PC-9 (cell line): ENCODE results near the gene WBP1. TPM values are rescaled to one million over a fixed set of nuclear protein-coding genes. Genes with fewer than 3 reads are reported as not detected.

Source experiments
- BruUV-seq: library from RNA; stranded (reverse); fragments of 400-500 nt; replicated peaks from 2 replicates; lab custom pipeline; 2021; lab: Mats Ljungman, UMichigan
- CTCF ChIA-PET: fragments of 300-600 bp; sonication (Branson Sonifier 250); formaldehyde crosslinking; loops from one replicate; lab custom pipeline; 2022; ENCODE audit warnings: antibody characterized with exemption; lab: Charles Lee
- POLR2A ChIA-PET: fragments of 300-600 bp; sonication (Branson Sonifier 250); formaldehyde crosslinking; loops from one replicate; lab custom pipeline; 2022; ENCODE audit warnings: antibody characterized with exemption; ENCODE audit not compliant: unreplicated experiment; lab: Charles Lee
- DNase-seq, 2 experiments: peaks; one replicate each; pipeline versions ENCODE4 v3.0.0 to v3.0.0-alpha.2; 2015 to 2022; ENCODE audit warnings: mixed read lengths in 1 of 2
- H2AFZ ChIP-seq: fragments of 200-600 bp; sonication (generic); 2 replicates; pipeline ENCODE4 v1.8.1; 2017; ENCODE audit warnings: antibody characterized with exemption
- H3F3A ChIP-seq: fragments of 200-600 bp; sonication (generic); 2 replicates; pipeline ENCODE4 v1.8.1; 2017; ENCODE audit warnings: antibody characterized with exemption, mild to moderate bottlenecking, low read depth; ENCODE audit not compliant: insufficient read depth
- H3K27ac ChIP-seq: fragments of 200-600 bp; sonication (generic); 2 replicates; pipeline ENCODE4 v1.6.1; 2016; ENCODE audit warnings: mixed run types
- H3K27me3 ChIP-seq: fragments of 200-600 bp; sonication (generic); 2 replicates; pipeline ENCODE4 v1.6.1; 2016; ENCODE audit warnings: low read depth, mixed run types; ENCODE audit not compliant: insufficient read depth
- H3K36me3 ChIP-seq: fragments of 200-600 bp; sonication (generic); 2 replicates; pipeline ENCODE4 v1.6.1; 2016; ENCODE audit warnings: low read depth, mixed run types
- H3K4me1 ChIP-seq: fragments of 200-600 bp; sonication (generic); replicated peaks from 2 replicates; pipeline ENCODE4 v1.6.1; 2016; ENCODE audit warnings: mixed run types; ENCODE audit not compliant: insufficient read depth
- H3K4me2 ChIP-seq: fragments of 200-600 bp; sonication (generic); 2 replicates; pipeline ENCODE4 v1.6.1; 2017; ENCODE audit warnings: mixed run types
- H3K4me3 ChIP-seq: fragments of 200-600 bp; sonication (generic); 2 replicates; pipeline ENCODE4 v1.6.1; 2016; ENCODE audit warnings: mixed run types
- H3K79me2 ChIP-seq: fragments of 200-600 bp; sonication (generic); 2 replicates; pipeline ENCODE4 v1.6.1; 2017; ENCODE audit warnings: low read depth, mixed run types
- H3K9me2 ChIP-seq: fragments of 200-600 bp; sonication (generic); 2 replicates; pipeline ENCODE4 v1.8.1; 2017; ENCODE audit warnings: mild to moderate bottlenecking; ENCODE audit not compliant: insufficient read depth
- H3K9me3 ChIP-seq: fragments of 200-600 bp; sonication (generic); 2 replicates; pipeline ENCODE4 v1.8.1; 2016; ENCODE audit warnings: low read depth; ENCODE audit not compliant: insufficient read depth
- H4K20me1 ChIP-seq: fragments of 200-600 bp; sonication (generic); 2 replicates; pipeline ENCODE4 v1.8.1; 2017; ENCODE audit not compliant: insufficient read depth
- EZH2 ChIP-seq: fragments of 200-600 bp; sonication (generic); IDR thresholded peaks from 2 replicates; pipeline ENCODE4 v1.8.0; 2017; ENCODE audit warnings: antibody characterized with exemption, low read depth
- intact Hi-C: fragments of 100-400 bp; cut with micrococcal nuclease; formaldehyde crosslinking; loops from one replicate; pipeline ENCODE4 v1.10.0; 2022; ENCODE audit not compliant: unreplicated experiment
- total RNA-seq: library from RNA; stranded (reverse); gene quantifications from 2 replicates; pipeline ENCODE4 v1.2.3, GENCODE V29; 2021
- TF ChIP-seq, protein P1 (sequence below): fragments of 200-600 bp; sonication (generic); conservative IDR thresholded peaks from 2 replicates; pipeline ENCODE4 v1.6.1; 2017; ENCODE audit warnings: mixed run types, antibody characterized with exemption, mild to moderate bottlenecking, moderate library complexity

The WBP1 gene
- total RNA-seq, 1 experiment from 2014 or later, result 68.0 TPM

GRCh38 chr2:74439803-74440377 is 18.3 kb upstream of the WBP1 start:
- TF ChIP-seq, protein P1, sequence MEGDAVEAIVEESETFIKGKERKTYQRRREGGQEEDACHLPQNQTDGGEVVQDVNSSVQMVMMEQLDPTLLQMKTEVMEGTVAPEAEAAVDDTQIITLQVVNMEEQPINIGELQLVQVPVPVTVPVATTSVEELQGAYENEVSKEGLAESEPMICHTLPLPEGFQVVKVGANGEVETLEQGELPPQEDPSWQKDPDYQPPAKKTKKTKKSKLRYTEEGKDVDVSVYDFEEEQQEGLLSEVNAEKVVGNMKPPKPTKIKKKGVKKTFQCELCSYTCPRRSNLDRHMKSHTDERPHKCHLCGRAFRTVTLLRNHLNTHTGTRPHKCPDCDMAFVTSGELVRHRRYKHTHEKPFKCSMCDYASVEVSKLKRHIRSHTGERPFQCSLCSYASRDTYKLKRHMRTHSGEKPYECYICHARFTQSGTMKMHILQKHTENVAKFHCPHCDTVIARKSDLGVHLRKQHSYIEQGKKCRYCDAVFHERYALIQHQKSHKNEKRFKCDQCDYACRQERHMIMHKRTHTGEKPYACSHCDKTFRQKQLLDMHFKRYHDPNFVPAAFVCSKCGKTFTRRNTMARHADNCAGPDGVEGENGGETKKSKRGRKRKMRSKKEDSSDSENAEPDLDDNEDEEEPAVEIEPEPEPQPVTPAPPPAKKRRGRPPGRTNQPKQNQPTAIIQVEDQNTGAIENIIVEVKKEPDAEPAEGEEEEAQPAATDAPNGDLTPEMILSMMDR, result no peak
- TF ChIP-seq EZH2, result no peak
- intact Hi-C loops, result loop anchor here (1.0 kb wide), 2 partner anchors 18 to 89 kb away; partner anchors contain the start of genes AUP1, HTRA2 and WBP1
- Histone ChIP-seq H3K27ac (no peak overlapping the region; the same call in 1 of the 2 replicates), H3K4me2 (peak overlapping the region; percentile 93), H3K27me3 (no peaks in the 10 kb centered on the region), H3K36me3 (0 out of 2 replicates have a peak, but pooled peaks cover 4% of the 10 kb centered on the region), H2AFZ (peak overlapping the region; percentile 87), H3K9me3 (no peaks in the 10 kb centered on the region), H4K20me1 (peaks cover 35% of the 10 kb centered on the region), H3F3A (peaks cover 23% of the 10 kb centered on the region), H3K9me2 (no peaks in the 10 kb centered on the region), H3K4me3 (peak overlapping the region; percentile 66), H3K4me1 (peaks cover 17% of the 10 kb centered on the region), H3K79me2 (peaks cover 43% of the 10 kb centered on the region)
- DNase-seq, result no peak
- BruUV-seq, result no TSS peak
- ChIA-PET CTCF (interaction anchor here (0.6 kb wide), 2 partner anchors 38 to 1463 kb away, joined by 3 to 5 read pairs; no protein-coding TSS in a partner anchor), POLR2A (interaction anchor here (0.7 to 1.1 kb wide), 3 partner anchors 18 to 48 kb away, joined by 3 to 9 read pairs (median 3); partner anchors contain the start of genes CCDC142, TTC31 and WBP1)

GRCh38 chr2:74440378-74441169 is 17.7 kb upstream of the WBP1 start:
- Histone ChIP-seq H3K79me2 (peaks cover 37% of the 10 kb centered on the region), H3F3A (peaks cover 23% of the 10 kb centered on the region), H3K4me1 (peaks cover 17% of the 10 kb centered on the region), H3K36me3 (0 out of 2 replicates have a peak, but pooled peaks cover 4% of the 10 kb centered on the region), H2AFZ (peak overlapping the region; percentile 87), H3K9me3 (no peaks in the 10 kb centered on the region), H3K4me3 (peak overlapping the region; percentile 66), H3K27me3 (no peaks in the 10 kb centered on the region), H3K4me2 (peak overlapping the region; percentile 93), H3K27ac (peak overlapping the region; percentile 64), H3K9me2 (no peaks in the 10 kb centered on the region), H4K20me1 (peaks cover 29% of the 10 kb centered on the region)
- peak; percentile 68 to 87 for DNase-seq
- intact Hi-C loops, result loop anchor here (1.0 kb wide), 2 partner anchors 18 to 89 kb away; partner anchors contain the start of genes AUP1, HTRA2 and WBP1
- no TSS peak for BruUV-seq
- POLR2A ChIA-PET, result interaction anchor here (0.7 to 1.1 kb wide), 4 partner anchors 12 to 48 kb away, joined by 3 to 9 read pairs (median 6); partner anchors contain the start of genes CCDC142, TTC31 and WBP1
- CTCF ChIA-PET, result interaction anchor here (0.6 kb wide), 2 partner anchors 39 to 1463 kb away, joined by 3 to 5 read pairs; no protein-coding TSS in a partner anchor
- TF ChIP-seq EZH2, result no peak
- TF ChIP-seq, protein P1, result no peak

GRCh38 chr2:74441170-74441689 is 17.0 kb upstream of the WBP1 start:
- Histone ChIP-seq H3K4me1 (peaks cover 17% of the 10 kb centered on the region), H3K27me3 (no peaks in the 10 kb centered on the region), H3F3A (peaks cover 23% of the 10 kb centered on the region), H3K27ac (peak overlapping the region; percentile 64), H3K36me3 (0 out of 2 replicates have a peak, but pooled peaks cover 4% of the 10 kb centered on the region), H4K20me1 (peaks cover 29% of the 10 kb centered on the region), H3K9me3 (no peaks in the 10 kb centered on the region), H3K4me2 (peak overlapping the region; percentile 93), H3K9me2 (no peaks in the 10 kb centered on the region), H3K79me2 (peaks cover 37% of the 10 kb centered on the region), H3K4me3 (peak overlapping the region; percentile 66), H2AFZ (peak overlapping the region; percentile 87)
- intact Hi-C loops, result no loop called here
- CTCF ChIA-PET, result no interaction called here
- BruUV-seq, result TSS peak; percentile 45
- POLR2A ChIA-PET, result interaction anchor here (0.8 to 1.1 kb wide), 2 partner anchors 11 to 42 kb away, joined by 3 to 8 read pairs; partner anchors contain the start of genes CCDC142 and TTC31
- no peak for TF ChIP-seq EZH2
- TF ChIP-seq, protein P1, result no peak
- no peak for DNase-seq
